Neural cell (in vitro differentiated cells): ENCODE results near the gene RAB39B.

Source experiments
- EZH2 ChIP-seq: fragments of 200-600, 300-800 bp; shearing (Covaris generic), sonication (generic); IDR thresholded peaks from 2 replicates; pipeline ENCODE4 v1.6.1; 2014; ENCODE audit warnings: antibody characterized with exemption, low read length, borderline replicate concordance, mild to moderate bottlenecking; ENCODE audit not compliant: insufficient read depth, poor library complexity, severe bottlenecking
- TF ChIP-seq, protein P1 (sequence below): fragments of 450-650 bp; IDR thresholded peaks from 2 replicates; pipeline ENCODE4 v1.5.1; 2014; ENCODE audit warnings: antibody characterized with exemption, mild to moderate bottlenecking, moderate library complexity; ENCODE audit not compliant: poor library complexity, severe bottlenecking

DNA sequence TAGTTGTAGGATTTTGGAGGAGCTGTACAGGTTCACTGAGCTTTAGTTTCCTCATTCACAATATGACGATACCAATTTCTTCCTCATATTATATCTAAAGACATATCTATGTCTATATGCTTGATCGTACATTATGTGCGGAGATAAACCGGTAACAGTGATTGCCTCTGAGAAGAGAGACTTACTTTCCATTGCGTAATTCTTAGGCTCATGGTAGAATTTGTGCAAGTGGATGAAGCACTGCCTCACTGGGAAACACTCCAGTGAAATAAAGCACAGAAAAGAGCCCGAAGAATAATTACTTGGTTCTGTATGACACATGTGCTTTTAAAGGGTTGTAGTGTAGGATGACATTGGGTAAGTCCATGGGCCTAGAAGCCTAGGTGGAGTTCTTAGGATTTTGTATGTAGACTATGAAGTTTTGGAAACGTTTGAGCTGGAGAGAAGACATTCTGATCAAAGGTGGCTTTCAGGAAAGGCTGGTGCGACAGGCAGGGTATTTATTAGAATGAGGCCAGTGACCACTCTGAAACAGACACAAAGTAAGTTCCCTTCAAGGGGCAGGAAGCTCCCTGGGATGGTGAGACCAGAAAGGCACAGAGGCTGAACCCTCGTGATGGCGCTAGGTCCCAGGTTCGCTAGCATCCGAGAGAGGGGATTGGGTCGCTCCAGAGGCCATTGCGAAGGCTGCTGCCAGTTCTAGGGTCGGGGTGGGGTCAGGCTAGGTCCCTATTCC is 48.7 kb downstream of the RAB39B start:
- TF ChIP-seq EZH2 = no peak
- TF ChIP-seq, protein P1, sequence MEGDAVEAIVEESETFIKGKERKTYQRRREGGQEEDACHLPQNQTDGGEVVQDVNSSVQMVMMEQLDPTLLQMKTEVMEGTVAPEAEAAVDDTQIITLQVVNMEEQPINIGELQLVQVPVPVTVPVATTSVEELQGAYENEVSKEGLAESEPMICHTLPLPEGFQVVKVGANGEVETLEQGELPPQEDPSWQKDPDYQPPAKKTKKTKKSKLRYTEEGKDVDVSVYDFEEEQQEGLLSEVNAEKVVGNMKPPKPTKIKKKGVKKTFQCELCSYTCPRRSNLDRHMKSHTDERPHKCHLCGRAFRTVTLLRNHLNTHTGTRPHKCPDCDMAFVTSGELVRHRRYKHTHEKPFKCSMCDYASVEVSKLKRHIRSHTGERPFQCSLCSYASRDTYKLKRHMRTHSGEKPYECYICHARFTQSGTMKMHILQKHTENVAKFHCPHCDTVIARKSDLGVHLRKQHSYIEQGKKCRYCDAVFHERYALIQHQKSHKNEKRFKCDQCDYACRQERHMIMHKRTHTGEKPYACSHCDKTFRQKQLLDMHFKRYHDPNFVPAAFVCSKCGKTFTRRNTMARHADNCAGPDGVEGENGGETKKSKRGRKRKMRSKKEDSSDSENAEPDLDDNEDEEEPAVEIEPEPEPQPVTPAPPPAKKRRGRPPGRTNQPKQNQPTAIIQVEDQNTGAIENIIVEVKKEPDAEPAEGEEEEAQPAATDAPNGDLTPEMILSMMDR = no peak
